HepG2 (cell line): Measurements from ENCODE around the gene CCDC80.

ENCODE experiments used
- ATF1 ChIP-seq: IDR thresholded peaks from 2 replicates; pipeline ENCODE4 v1.6.1; 2016; ENCODE audit warnings: mild to moderate bottlenecking, control low read depth
- KAT7 ChIP-seq: IDR thresholded peaks from 2 replicates; pipeline ENCODE4 v1.6.1; 2018; ENCODE audit warnings: borderline replicate concordance, missing compliant biosample characterization
- MIER2 ChIP-seq: IDR thresholded peaks from 2 replicates; pipeline ENCODE4 v1.6.1; 2016; ENCODE audit warnings: missing biosample characterization, missing genetic modification reagents
- SSRP1 ChIP-seq: IDR thresholded peaks from 2 replicates; pipeline ENCODE4 v1.6.1; 2016; ENCODE audit warnings: control low read depth
- ZNF660 ChIP-seq: sonication (generic); formaldehyde crosslinking; IDR thresholded peaks from 2 replicates; pipeline ENCODE4 v1.5.1; 2020; ENCODE audit warnings: mild to moderate bottlenecking, low read depth, missing genetic modification reagents, borderline replicate concordance
- TF ChIP-seq, protein P1 (sequence below): sonication (generic); formaldehyde crosslinking; IDR thresholded peaks from 2 replicates; pipeline ENCODE4 v1.5.0; 2020; ENCODE audit warnings: mild to moderate bottlenecking, missing genetic modification reagents
- TF ChIP-seq, protein P2 (sequence below): sonication (generic); formaldehyde crosslinking; IDR thresholded peaks from 2 replicates; pipeline ENCODE4 v1.5.0; 2020; ENCODE audit warnings: mild to moderate bottlenecking, missing genetic modification reagents, moderate library complexity
- TF ChIP-seq, protein P3 (sequence below): sonication (generic); formaldehyde crosslinking; IDR thresholded peaks from 2 replicates; pipeline ENCODE4 v1.4.0; 2020; ENCODE audit warnings: missing genetic modification reagents, borderline replicate concordance

DNA sequence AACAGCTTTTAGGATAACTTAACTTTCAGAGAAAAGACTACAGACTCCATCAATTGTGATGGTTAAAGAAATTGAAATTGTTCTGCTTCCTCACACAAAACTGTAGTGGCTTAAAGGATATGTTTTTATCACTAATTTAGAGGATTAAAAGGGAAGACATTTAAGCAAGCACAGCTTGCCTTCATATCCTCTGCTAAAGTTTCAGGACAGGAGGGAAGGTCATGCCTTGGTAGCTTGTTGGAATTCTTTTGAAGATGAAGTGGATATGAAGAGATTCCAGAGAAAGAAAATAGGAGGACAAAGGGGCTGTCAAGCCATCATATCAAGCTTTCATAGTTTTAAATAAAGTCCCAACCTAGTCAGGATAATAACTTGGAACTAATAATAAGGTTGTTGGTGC, 33.1 kb downstream of the CCDC80 start:
- TF ChIP-seq ZNF660, result no peak
- TF ChIP-seq SSRP1 (CRISPR knock-in tag), result no peak
- TF ChIP-seq KAT7 (CRISPR knock-in tag), result no peak
- TF ChIP-seq, protein P1, sequence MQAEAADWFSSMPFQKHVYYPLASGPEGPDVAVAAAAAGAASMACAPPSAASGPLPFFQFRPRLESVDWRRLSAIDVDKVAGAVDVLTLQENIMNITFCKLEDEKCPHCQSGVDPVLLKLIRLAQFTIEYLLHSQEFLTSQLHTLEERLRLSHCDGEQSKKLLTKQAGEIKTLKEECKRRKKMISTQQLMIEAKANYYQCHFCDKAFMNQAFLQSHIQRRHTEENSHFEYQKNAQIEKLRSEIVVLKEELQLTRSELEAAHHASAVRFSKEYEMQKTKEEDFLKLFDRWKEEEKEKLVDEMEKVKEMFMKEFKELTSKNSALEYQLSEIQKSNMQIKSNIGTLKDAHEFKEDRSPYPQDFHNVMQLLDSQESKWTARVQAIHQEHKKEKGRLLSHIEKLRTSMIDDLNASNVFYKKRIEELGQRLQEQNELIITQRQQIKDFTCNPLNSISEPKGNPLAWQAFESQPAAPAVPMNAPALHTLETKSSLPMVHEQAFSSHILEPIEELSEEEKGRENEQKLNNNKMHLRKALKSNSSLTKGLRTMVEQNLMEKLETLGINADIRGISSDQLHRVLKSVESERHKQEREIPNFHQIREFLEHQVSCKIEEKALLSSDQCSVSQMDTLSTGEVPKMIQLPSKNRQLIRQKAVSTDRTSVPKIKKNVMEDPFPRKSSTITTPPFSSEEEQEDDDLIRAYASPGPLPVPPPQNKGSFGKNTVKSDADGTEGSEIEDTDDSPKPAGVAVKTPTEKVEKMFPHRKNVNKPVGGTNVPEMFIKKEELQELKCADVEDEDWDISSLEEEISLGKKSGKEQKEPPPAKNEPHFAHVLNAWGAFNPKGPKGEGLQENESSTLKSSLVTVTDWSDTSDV (CRISPR knock-in tag), result no peak
- no peak for TF ChIP-seq MIER2 (CRISPR knock-in tag)
- TF ChIP-seq, protein P2, sequence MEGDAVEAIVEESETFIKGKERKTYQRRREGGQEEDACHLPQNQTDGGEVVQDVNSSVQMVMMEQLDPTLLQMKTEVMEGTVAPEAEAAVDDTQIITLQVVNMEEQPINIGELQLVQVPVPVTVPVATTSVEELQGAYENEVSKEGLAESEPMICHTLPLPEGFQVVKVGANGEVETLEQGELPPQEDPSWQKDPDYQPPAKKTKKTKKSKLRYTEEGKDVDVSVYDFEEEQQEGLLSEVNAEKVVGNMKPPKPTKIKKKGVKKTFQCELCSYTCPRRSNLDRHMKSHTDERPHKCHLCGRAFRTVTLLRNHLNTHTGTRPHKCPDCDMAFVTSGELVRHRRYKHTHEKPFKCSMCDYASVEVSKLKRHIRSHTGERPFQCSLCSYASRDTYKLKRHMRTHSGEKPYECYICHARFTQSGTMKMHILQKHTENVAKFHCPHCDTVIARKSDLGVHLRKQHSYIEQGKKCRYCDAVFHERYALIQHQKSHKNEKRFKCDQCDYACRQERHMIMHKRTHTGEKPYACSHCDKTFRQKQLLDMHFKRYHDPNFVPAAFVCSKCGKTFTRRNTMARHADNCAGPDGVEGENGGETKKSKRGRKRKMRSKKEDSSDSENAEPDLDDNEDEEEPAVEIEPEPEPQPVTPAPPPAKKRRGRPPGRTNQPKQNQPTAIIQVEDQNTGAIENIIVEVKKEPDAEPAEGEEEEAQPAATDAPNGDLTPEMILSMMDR (CRISPR knock-in tag), result no peak
- TF ChIP-seq, protein P3, sequence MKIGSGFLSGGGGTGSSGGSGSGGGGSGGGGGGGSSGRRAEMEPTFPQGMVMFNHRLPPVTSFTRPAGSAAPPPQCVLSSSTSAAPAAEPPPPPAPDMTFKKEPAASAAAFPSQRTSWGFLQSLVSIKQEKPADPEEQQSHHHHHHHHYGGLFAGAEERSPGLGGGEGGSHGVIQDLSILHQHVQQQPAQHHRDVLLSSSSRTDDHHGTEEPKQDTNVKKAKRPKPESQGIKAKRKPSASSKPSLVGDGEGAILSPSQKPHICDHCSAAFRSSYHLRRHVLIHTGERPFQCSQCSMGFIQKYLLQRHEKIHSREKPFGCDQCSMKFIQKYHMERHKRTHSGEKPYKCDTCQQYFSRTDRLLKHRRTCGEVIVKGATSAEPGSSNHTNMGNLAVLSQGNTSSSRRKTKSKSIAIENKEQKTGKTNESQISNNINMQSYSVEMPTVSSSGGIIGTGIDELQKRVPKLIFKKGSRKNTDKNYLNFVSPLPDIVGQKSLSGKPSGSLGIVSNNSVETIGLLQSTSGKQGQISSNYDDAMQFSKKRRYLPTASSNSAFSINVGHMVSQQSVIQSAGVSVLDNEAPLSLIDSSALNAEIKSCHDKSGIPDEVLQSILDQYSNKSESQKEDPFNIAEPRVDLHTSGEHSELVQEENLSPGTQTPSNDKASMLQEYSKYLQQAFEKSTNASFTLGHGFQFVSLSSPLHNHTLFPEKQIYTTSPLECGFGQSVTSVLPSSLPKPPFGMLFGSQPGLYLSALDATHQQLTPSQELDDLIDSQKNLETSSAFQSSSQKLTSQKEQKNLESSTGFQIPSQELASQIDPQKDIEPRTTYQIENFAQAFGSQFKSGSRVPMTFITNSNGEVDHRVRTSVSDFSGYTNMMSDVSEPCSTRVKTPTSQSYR, result no peak
- no peak for TF ChIP-seq ATF1 (CRISPR knock-in tag)
